ENCODE data around the gene YJU2. TPM values are rescaled to one million over a fixed set of nuclear protein-coding genes. Genes with fewer than 3 reads are reported as not detected.

Gene YJU2
- total RNA-seq, 1 donor from 2014 or later: 10.2 TPM

DNA sequence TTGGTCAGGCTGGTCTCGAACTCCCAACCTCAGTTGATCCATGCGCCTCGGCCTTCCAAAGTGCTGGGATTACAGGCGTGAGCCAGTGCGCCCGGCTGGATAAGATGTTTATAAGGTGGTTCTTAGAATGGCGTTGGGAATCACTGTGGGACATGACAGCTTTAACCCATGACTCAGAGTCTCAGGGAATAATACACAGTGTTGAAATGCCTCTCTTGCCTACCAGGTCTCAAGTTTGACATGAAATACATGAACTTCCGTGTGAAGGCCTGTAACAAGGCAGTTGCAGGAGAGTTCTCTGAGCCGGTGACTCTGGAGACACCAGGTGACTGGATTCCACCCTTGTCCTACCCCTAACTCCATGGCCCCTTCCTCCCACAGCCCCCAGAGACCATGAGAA lies 70.1 kb downstream of the YJU2 start:
- DNase-seq: no peak
- H3K4me3 ChIP-seq: no peak overlapping the region
- H3K27me3 ChIP-seq (ENCODE audit: low read depth): peaks cover 16% of the 10 kb centered on the region
- H3K9me3 ChIP-seq (replicated peaks): peaks cover 4% of the 10 kb centered on the region
- no peaks in the 10 kb centered on the region for H3K36me3 ChIP-seq
- H3K27ac ChIP-seq (replicated peaks): no peak overlapping the region
- H3K4me1 ChIP-seq: peaks cover 3% of the 10 kb centered on the region
- intact Hi-C loops (cut with micrococcal nuclease): no loop called here
- TF ChIP-seq, protein P1, sequence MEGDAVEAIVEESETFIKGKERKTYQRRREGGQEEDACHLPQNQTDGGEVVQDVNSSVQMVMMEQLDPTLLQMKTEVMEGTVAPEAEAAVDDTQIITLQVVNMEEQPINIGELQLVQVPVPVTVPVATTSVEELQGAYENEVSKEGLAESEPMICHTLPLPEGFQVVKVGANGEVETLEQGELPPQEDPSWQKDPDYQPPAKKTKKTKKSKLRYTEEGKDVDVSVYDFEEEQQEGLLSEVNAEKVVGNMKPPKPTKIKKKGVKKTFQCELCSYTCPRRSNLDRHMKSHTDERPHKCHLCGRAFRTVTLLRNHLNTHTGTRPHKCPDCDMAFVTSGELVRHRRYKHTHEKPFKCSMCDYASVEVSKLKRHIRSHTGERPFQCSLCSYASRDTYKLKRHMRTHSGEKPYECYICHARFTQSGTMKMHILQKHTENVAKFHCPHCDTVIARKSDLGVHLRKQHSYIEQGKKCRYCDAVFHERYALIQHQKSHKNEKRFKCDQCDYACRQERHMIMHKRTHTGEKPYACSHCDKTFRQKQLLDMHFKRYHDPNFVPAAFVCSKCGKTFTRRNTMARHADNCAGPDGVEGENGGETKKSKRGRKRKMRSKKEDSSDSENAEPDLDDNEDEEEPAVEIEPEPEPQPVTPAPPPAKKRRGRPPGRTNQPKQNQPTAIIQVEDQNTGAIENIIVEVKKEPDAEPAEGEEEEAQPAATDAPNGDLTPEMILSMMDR (IDR thresholded peaks at IDR 0.05; ENCODE audit: borderline replicate concordance): no peak

DNA sequence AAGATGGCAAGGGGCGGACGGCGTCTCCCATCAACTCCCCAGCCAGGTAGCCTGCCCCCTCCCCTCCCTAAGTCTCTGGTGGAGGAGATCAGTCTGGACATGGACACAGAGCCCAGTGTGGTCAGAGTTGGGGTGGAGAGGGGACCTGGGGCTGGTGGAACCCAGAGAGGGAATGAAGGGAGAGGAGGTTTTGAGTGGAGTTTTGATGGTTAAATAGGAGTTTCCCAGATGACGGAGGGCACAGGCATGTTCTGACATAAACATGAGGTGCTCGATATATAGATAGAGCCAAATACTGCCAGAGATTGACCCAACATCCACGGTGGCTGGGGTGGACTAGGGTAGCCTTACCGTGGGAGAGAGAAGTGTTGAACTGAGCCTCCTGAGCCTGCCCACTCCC lies 71.6 kb downstream of the YJU2 start:
- Histone ChIP-seq H3K4me1 (peaks cover 3% of the 10 kb centered on the region), H3K4me3 (no peak overlapping the region), H3K36me3 (no peaks in the 10 kb centered on the region), H3K27me3 (ENCODE audit: low read depth) (peaks cover 16% of the 10 kb centered on the region), H3K9me3 (replicated peaks) (peaks cover 4% of the 10 kb centered on the region), H3K27ac (replicated peaks) (no peak overlapping the region)
- intact Hi-C loops (cut with micrococcal nuclease): no loop called here
- DNase-seq: no peak
- TF ChIP-seq, protein P1 (IDR thresholded peaks at IDR 0.05; ENCODE audit: borderline replicate concordance): no peak

Other genes with a start within 250 kb of the YJU2 start
- 15.4 TPM for gene PIAS4, start 239.3 kb upstream of the YJU2 start, total RNA-seq
- 30.6 TPM for gene ZBTB7A, start 180.2 kb upstream of the YJU2 start, total RNA-seq
- 129 TPM for gene MAP2K2, start 123.0 kb upstream of the YJU2 start, total RNA-seq
- not detected for gene CREB3L3, start 93.4 kb upstream of the YJU2 start, total RNA-seq
- gene SIRT6, start 64.5 kb upstream of the YJU2 start, total RNA-seq: 12.9 TPM
- 0.22 TPM for gene ANKRD24, start 64.4 kb upstream of the YJU2 start, total RNA-seq
- gene EBI3, start 17.6 kb upstream of the YJU2 start, total RNA-seq: 0.49 TPM
- gene SHD, start 32.2 kb downstream of the YJU2 start, total RNA-seq: 0.16 TPM
- not detected for gene TMIGD2, start 55.3 kb downstream of the YJU2 start, total RNA-seq
- gene FSD1, start 57.5 kb downstream of the YJU2 start, total RNA-seq: not detected
- 2.6 TPM for gene STAP2, start 91.7 kb downstream of the YJU2 start, total RNA-seq
- gene MPND, start 96.5 kb downstream of the YJU2 start, total RNA-seq: 19.2 TPM
- gene SH3GL1, start 153.5 kb downstream of the YJU2 start, total RNA-seq: 18.6 TPM
- gene CHAF1A, start 155.6 kb downstream of the YJU2 start, total RNA-seq: 5.1 TPM
- gene UBXN6, start 210.7 kb downstream of the YJU2 start, total RNA-seq: 113 TPM
- 22.8 TPM for gene HDGFL2, start 225.2 kb downstream of the YJU2 start, total RNA-seq